A673 (cell line): ENCODE results near the gene CUTA.

ENCODE experiments used
- EZH2 ChIP-seq: fragments of 200-600 bp; sonication (generic); IDR thresholded peaks from 2 replicates; pipeline ENCODE4 v1.6.1; 2017; ENCODE audit warnings: borderline replicate concordance, low read depth, mild to moderate bottlenecking, mixed read lengths, antibody characterized with exemption, low read length; ENCODE audit not compliant: poor library complexity, severe bottlenecking
- TF ChIP-seq, protein P1 (sequence below): fragments of 300-800, 200-600 bp; sonication (generic); conservative IDR thresholded peaks from 2 replicates; pipeline ENCODE4 v1.5.1; 2017; ENCODE audit warnings: low read depth, mild to moderate bottlenecking, antibody characterized with exemption, low read length, moderate library complexity, mixed read lengths

DNA sequence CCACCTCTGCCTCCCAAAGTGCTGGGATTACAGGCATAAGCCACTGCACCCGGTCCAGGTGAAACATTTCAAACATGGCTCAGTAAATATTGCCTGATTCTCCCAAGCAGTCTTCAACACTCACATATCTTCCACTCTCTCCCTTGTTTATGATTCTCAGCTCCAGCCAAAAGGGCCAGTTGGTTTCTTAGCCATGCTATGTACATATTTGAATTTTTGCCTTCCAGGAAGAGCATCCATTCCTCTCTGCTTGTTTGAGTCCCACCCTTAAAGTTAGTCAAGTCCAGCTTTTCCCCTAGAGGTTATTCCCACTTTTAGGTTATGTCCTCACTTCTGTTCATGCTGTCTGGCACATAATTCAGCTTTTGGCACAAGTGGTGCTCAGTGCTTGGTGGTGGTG, 20.4 kb downstream of the CUTA start:
- TF ChIP-seq, protein P1, sequence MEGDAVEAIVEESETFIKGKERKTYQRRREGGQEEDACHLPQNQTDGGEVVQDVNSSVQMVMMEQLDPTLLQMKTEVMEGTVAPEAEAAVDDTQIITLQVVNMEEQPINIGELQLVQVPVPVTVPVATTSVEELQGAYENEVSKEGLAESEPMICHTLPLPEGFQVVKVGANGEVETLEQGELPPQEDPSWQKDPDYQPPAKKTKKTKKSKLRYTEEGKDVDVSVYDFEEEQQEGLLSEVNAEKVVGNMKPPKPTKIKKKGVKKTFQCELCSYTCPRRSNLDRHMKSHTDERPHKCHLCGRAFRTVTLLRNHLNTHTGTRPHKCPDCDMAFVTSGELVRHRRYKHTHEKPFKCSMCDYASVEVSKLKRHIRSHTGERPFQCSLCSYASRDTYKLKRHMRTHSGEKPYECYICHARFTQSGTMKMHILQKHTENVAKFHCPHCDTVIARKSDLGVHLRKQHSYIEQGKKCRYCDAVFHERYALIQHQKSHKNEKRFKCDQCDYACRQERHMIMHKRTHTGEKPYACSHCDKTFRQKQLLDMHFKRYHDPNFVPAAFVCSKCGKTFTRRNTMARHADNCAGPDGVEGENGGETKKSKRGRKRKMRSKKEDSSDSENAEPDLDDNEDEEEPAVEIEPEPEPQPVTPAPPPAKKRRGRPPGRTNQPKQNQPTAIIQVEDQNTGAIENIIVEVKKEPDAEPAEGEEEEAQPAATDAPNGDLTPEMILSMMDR: no peak
- TF ChIP-seq EZH2: no peak
